Hematopoietic multipotent progenitor cell treated with erythropoietin and hydrocortisone succinate and interleukin-3 and kit ligand, for 8 days (in vitro differentiated cells): ENCODE data around the gene PRKD1.
"Not testable (repeated sequence)": the region's sequence is repeated elsewhere in the genome, so short reads cannot be mapped to it uniquely, and the experiment has no call there.

Experiments used
- DNase-seq: peaks from one replicate; pipeline ENCODE4 v3.0.0-alpha.2; 2015

The PRKD1 gene

DNA sequence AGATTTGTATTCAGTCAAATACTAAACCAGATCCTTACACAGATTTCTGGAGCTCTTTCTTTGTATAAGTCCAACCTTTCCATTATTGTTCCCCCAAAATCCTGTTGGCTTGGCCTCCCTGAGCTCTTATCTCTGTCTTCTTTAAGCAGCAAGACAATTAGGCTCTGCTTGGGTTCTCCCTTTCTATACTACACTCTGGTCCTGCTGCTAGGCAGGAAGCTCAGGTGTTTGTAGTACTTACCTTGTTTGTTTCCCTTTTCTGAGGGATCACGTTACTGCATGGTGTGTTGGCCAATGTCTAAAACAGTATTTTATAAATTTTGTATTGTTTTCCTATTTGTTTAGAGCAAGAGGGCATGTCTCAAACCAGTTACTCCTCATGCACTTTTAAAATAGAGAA is 192.9 kb downstream of the PRKD1 start:
- DNase-seq, result no peak

DNA sequence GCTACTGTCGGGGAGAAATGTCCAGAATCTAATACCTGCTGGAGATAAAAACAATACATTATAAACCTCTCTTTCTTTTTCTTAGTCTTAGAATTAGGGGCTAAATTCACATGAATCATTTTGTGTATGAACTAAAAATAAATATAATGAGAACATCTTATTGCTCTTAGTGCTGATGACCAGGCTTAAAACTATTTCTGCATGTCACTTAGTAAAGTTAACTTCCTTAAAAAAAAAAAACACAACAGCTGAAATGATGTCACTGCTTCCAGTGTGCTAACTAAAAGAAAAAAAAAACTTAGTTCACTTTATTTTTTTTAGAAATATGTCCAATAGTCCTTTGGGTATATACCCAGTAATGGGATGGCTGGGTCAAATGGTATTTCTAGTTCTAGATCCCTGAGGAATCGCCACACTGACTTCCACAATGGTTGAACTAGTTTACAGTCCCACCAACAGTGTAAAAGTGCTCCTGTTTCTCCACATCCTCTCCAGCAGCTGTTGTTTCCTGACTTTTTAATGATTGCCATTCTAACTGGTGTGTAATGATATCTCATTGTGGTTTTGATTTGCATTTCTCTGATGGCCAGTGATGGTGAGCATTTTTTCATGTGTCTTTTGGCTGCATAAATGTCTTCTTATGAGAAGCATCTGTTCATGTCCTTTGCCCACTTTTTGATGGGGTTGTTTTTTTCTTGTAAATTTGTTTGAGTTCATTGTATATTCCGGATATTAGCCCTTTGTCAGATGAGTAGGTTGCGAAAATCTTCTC is 200.9 kb downstream of the PRKD1 start:
- DNase-seq, result not testable (repeated sequence)

DNA sequence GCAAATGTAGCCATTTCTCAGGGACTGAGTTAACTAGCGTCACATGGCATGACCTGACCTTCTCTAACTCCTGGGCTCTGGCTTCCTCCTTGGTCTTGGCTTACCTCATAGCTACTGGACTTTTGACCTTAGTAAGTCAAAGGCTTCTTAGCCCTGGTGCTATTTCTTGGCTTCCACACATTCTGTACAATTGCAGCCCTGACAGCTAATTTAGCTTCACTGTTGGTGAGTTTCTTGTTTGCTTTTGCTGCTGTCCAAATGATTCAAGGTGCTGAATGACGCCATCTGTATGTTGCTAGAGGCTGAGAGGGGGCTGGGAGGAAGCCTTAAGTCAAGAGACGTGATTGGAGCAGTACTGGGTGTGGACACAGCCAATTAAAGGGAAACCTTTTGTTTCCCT is 202.7 kb downstream of the PRKD1 start:
- no peak for DNase-seq

DNA sequence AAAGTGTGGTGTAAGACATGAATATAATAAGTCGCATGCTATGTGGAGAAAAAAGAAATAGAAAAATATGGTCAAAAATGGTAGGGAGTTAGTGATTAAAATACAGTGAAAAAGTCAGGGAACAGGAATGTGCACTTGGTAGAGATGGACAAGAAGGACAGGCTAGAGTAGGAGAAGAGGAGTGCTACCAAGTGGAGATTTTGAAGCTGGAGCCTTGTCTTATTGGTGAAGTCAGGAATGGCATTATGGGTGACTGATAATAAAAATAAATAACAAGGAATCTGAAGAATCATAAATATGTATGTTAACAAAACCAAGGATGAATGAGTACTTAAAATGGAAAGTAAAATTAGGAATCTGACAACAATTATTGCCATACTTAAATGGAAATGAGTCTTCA is 204.8 kb downstream of the PRKD1 start:
- DNase-seq, result no peak

DNA sequence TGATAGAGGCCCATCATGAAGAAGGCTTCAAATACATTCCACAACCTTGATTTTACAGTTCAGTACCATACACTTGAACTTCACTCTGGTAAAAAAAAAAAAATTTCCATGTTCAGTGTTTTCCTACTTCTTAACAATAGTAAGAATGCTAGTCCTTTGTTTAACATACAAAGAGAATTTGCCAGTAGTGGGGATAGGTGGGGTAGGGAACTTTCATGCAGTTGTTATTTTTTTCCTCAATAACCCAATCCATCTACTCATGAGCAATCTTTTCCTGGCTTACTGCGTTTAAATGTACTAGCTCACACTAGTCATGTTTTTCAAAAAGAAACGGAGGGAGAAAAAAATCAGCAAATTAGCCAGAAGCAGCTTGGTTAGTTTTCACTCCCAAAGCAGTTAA is 206.1 kb downstream of the PRKD1 start:
- DNase-seq, result no peak

DNA sequence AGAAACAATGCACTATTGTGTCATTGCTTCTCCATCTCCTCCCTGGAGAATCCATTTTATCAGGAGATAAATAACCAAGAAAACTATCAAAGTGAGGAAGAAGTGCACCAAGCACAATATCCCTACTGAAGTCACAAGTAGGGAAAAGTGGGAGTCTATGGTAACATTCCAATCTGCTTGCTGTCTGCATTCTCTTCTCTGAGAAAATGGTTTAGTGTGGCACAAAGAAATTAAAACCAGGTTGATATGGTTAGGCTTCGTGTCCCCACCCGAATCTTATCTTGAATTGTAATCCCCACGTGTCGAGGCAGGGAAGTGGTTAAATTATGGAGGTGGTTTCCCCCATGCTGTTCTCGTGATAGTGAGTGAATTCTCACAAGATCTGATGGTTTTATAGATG is 209.7 kb downstream of the PRKD1 start:
- no peak for DNase-seq

DNA sequence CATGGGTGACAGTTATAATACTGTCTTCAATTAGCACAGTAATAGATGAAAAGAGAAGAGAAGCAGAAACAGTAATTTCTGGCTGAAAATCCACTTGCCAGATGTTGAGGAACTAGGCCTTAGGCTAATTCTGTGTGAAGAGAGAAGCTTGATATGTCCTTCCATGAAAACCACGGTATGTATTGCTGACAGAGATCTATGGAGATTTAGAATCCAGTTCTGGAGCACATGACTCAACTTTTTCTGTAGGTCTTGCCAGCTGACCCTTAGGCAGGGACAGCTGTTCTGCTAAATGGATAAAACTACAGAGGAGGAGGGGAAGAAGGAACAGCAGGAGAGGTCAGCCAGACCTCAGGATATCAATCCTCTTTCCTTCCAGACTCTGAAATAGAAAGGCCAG is 211.5 kb downstream of the PRKD1 start:
- no peak for DNase-seq

DNA sequence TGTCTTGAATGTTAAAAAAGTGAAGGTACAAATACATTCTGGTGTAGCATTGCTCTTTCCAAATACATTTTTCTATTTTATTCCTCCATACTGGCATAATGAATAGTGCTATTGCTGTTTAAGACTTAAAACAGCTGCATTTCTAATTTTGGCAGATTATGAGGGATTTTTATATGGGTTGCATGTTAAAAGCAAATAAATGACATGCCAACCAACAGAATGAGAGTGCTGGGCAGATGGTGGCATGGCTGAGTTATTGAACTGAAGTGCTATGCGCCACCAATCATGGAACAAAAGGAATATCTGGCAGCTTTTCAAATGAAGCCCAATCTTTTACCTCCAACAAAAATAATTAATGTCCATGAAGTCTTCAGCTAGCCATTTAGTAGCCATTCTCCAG is 215.0 kb downstream of the PRKD1 start:
- DNase-seq, result no peak

DNA sequence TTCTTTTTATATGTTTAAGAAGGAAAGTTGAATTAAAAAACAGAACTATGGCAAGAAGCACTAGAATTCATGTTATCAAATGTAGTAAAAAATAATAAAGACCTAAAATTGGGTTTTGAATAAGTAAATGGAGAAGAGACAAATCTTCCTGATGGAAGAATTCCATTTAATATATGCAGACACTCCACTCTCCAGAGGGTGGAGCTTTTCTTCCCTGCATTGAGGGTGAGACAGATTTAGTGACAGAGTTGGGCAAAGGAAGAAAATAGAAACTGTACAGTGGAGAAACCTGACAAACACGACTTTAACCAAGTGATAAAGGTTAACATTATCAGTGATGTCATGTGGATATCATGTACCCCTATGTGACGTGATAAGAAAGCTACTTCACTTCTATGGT is 217.6 kb downstream of the PRKD1 start:
- DNase-seq, result no peak

DNA sequence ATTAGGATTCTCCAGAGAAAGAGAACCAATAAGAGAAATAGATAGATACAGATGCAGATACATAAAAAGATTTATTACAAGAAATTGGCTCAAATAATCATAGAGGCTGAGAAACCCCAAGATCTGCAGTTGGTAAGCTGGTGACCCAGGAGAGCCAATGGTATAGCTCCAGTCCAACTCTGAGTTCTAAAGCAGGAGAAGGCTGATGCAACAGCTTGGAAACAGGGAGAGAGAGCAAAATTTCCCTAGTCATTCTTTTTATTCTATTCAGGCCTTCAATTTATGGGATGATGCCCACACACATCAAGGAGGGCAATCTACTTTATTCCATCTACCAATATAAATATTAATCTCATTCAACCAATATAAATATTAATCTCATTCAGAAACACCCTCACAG is 218.2 kb downstream of the PRKD1 start:
- DNase-seq, result no peak

DNA sequence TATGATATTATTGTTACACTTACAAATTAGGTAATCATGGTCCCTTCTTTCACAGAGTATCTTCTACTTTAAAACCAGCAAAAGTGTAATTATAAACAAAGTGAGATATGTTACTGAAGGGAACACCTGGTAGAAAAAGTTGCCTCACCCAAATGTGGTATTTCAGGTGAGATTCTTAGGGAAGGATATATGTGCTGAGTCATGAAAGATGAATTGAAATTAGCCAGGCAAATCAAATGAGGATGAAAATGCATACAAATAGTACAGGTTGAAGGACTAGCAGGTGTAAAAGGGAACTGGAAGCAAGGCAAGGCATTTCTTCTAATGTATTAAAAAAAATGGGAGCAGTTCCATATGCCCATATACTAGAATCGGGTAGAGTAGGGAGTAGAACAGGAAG is 220.9 kb downstream of the PRKD1 start:
- no peak for DNase-seq

DNA sequence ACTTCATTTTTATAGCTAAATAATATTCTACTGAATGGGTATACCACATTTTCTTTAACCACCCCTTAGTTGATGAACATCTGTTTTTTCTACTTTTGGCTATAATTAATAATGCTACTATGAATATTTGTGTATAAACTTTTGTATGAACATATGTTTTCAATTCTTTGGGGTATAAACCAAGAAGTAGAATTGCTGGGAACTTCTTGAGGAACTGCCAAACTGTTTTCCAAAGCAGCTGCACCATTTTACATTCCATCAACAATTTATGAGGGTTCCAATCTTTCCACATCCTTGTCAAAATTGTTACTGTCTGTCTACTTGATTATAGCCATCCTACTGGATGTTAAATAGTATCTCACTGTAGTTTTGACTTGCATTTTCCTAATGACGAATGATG is 221.8 kb downstream of the PRKD1 start:
- DNase-seq, result no peak

DNA sequence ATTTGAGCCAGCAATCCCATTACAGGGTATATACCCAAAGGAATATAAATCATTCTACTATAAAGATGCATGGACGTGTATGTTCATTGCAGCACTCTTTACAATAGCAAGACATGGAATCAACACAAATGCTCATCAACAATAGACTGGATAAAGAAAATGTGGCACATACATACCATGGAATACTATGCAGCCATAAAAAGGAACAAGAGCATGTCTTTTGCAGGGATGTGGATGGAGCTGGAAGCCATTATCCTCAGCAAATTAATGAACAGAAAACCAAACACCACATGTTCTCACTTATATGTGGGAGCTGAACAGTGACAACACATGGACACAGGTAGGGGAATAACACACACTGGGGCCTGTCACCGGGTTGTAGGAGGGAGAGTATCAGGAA is 238.1 kb downstream of the PRKD1 start:
- not testable (repeated sequence) for DNase-seq

DNA sequence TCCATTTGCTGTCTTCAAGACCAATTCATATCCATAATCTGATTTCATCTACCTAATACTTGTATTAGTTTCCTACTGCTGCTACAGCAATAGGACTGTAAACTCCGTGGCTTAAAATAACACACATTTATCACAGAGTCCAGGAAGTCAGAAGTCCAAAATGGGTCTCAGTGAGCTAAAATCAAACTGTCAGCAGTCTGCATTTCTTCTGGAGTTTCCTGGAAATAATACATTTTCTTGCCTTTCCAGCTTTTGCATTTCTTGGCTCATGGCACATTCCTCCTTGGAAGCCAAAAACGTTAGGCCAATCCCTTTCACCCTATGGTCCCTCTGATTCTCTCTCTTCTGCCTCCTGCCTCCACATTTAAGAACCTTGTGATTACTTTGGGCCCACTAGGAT is 239.8 kb downstream of the PRKD1 start:
- DNase-seq, result no peak

DNA sequence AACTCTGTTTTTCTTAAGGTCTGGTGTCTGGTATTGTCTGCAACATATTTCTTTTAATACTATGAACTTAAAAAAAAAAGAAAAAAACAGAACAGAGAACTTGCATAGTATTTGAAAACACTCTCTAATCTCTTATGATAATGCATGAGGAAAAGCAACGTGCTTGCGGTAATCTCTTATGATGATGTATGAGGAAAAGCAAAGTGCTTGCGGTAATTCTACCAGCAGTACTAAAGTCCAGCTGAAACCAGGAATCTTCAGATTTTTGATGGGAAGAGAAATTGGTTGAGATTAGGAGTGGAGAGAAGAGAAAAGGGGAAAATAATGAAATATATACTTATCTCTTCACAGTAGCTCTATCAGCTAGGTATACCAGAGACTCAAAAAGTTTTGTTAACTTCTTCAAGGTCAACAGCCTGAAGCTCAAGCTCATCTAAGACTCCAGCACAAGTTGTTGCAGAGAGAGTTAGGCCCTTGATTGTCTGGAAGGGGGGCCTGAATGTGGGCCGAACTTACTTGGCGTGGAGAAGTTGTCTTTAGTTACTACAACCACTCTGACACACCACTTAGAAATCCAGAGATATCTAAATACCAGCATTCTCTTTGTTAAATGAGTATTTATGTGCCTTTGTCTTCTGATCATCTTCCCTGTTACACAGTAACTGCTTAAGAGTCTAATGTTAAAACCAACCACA is 240.4 kb downstream of the PRKD1 start:
- DNase-seq, result no peak

DNA sequence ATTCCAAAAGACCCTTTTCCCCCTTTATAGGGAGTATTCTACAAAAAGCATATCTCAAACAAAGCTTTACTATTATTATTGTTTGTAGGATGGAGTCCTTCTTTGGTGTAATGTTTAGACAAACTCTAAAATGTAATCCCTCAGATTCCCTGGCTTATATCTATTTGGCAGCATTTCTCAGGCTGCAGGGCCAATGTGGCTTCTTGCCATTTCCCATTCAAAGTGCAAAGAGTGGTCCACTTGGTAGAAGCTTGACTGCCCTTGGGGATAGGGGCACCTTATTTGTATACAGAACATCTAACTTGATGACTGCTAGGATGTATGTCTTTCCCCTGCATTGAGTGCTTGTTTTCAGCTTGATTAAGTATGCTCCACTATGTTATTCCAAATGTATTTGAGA is 242.7 kb downstream of the PRKD1 start:
- DNase-seq, result no peak

DNA sequence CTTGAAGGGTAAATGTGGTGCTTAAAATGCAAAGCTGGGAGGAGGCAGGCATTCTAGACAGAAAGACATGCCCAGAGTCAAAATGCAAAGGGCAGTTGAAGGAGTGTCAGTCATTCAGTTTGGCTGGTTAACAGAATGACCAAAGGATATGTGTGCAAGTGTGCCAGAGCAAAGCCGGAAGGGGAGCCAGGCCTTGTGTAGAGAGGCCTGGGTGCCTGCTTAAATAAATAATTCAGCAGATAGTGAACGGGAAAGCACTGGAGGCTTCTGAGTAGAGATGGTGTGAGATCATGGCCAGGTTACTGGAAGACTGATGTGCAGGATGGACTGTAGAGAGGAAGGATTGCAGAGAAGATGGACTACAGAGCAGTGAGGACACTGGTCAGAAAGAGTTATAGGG is 244.9 kb downstream of the PRKD1 start:
- no peak for DNase-seq

DNA sequence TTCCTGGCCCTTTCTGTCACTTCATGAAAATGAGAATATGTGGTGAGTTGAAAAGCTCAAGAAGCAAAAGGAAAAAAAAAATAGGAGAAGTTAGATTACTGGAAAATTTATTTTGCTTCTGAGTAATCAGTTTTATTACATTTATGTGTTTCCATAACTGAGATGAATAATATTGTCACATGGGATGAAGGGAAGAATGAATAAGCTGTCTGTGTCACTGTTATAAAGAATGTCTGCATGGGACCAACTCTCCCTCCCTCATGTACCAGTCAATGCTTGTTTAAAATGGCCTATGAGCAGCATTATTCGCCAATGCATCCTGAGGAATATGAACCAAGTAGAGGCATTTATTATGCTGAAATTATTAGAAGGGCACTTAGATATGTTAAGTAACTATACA is 246.3 kb downstream of the PRKD1 start:
- DNase-seq, result no peak

DNA sequence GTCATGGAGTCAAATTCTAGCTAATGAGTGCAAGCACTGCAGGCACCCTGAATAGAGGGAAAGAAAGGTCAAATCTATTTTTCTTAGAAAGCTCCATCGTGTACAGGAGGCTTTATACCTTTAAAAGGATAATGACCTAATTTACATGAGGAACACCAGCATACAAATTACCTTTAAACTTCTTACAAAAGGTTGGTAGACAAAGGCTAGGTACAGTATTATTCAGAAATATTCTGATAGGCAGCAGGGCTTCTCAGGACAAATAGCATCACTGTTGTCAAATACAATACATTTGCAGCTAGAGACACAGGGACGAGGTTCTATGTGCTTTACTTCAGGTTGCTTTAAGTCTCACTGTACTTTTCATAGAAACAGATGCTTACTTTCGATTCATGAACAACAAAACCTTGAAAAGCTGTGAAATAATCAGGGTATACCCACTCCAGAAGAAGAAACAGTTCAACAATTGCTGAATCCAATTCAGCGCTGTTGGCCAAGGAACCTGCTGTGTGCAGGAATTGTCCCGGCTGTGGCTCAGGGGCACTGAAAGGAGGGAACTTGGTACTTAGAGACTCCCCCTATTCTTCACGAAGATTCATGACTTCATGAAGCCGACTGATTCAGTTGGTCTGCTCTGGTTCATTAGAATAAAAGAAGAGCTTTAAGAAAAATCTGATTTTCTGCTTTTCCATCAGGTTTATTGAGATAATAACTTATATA is 252.9 kb downstream of the PRKD1 start:
- no peak for DNase-seq

DNA sequence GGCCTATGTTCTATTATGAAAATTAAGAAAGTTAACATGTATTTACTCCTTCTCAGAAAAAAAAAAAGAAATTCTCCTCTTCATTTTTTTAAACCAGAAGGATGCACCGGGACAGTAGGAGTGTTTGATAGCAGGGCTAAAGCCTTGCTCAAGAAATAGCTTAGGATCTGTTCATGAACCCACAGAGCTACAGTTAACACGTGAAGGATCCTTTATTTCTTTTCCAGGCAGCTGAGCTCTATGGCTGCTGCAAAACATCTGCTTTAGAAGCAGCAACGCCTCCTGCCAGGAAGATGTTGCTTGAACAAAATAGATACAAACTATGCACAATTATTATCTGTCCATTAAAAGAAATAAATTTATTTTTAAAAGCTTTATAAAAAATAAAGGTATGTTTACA is 254.8 kb downstream of the PRKD1 start:
- no peak for DNase-seq

DNA sequence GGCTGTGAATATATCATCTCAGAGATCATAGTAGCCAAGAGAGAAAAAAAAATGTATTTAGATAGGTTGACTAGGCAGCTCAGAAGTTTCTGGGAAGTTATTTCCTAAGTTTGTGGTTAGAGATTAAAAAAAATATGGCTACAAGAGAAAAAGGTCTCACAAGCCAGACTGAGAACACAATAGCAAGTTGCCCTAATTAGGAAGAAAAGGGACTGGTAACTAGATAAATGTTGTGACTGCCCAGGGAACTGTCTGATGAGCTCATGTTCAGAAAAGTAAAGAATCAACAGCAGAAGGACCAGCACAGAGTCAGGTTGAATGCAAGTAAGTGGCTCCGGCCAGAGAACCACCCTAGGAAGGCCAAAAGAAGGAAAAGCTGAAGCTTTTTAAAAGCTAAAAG is 256.6 kb downstream of the PRKD1 start:
- DNase-seq, result no peak

DNA sequence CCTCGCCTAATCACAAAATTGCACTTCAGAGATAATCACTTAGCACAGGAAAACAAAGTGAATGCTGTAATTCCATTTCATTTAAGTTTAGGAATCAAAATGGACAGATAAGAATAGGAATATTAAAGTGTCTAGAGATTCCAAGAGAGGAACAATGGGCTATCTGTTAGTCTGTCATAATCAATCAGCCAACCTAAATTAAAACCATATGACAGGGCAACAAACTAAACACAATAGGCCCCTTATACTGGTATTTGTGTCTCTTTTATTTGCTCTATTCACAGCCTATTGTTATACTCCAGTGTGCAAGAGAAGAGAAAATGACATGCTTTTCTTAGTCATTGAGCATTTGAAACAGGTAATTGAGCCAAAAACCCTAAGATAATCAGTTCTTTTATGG is 259.4 kb downstream of the PRKD1 start:
- DNase-seq, result no peak

DNA sequence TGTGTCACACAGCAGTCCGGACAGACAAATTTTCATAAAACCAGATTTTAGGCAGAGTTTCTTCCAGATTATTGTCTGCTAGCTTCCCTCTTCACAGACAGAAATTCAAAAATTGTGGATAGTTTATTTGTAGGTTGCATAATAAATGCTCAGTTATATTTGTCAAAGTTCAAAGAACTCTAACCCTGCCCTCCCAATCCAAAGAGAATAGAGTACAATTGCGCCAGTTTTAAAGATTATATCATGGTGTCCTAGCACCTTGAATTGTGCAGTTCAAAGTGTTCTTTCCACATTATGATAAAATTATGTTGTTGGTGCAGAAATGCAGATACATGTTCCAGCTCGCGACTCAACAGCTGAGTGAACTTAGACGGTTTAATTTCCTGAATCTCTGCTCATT is 263.1 kb downstream of the PRKD1 start:
- no peak for DNase-seq

DNA sequence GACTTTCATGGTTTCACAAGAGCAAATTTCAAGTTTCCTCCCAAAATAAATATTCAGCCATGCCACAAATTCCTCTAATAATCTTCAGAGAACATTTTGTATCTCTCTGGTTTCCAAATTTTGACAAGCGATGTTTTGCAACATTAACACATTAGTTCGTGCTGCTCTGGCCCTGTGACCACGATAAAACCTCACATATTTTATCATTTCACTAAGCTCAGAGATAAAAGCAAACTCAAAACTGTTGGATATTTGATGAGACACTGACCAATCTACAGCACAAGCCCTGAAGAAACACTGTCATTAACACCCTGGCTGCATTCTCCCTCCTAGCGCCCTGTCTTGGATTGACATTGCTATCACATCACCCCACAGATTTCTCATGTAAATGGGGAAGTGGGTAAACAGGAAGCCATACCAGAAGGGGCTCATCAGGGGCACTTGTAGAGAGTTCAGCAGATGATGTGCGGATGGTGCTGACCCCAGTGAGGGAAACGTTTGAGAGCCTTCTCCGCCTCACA is 264.3 kb downstream of the PRKD1 start:
- no peak for DNase-seq
